Activated T-cell treated with anti-CD3 and anti-CD28 coated beads, Interleukin-2, amount 50 U/mL, for 1 hour (primary cell): Measurements from ENCODE around the gene KLHL35.

Experiments used
- DNase-seq: peaks from one replicate; pipeline ENCODE4 v3.0.0-alpha.2; 2020

KLHL35 gene

GRCh38 chr11:75432911-75433321, at the start of gene KLHL35:
KLHL35 (minus strand) TSS chr11:75433203; CDS start chr11:75430629, 2,574 bp downstream.
- no peak for DNase-seq

- DNase-seq, result no peak
Measured at GRCh38 chr11:75481922-75482606, 49.1 kb upstream of the KLHL35 start.

GRCh38 chr11:75481223-75481921, 48.4 kb upstream of the KLHL35 start:
- no peak for DNase-seq

- DNase-seq, result no peak
Measured at GRCh38 chr11:75480185-75481175, 47.5 kb upstream of the KLHL35 start.

- no peak for DNase-seq
Measured at GRCh38 chr11:75479597-75480145, 46.7 kb upstream of the KLHL35 start.

GRCh38 chr11:75478783-75479596, 46.0 kb upstream of the KLHL35 start:
- no peak for DNase-seq

GRCh38 chr11:75477614-75477935, 44.6 kb upstream of the KLHL35 start:
- DNase-seq, result no peak

- no peak for DNase-seq
Measured at GRCh38 chr11:75476739-75477613, 44.0 kb upstream of the KLHL35 start.

- no peak for DNase-seq
Measured at GRCh38 chr11:75475767-75476650, 43.0 kb upstream of the KLHL35 start.

- peak; percentile 58 for DNase-seq
Measured at GRCh38 chr11:75474878-75475766, 42.1 kb upstream of the KLHL35 start.

- no peak for DNase-seq
Measured at GRCh38 chr11:75474240-75474639, 41.2 kb upstream of the KLHL35 start.

GRCh38 chr11:75473684-75474083, 40.7 kb upstream of the KLHL35 start:
- no peak for DNase-seq

- DNase-seq, result no peak
Measured at GRCh38 chr11:75472081-75472732, 39.2 kb upstream of the KLHL35 start.

- no peak for DNase-seq
Measured at GRCh38 chr11:75471176-75471973, 38.4 kb upstream of the KLHL35 start.

GRCh38 chr11:75470476-75471080, 37.6 kb upstream of the KLHL35 start:
- no peak for DNase-seq

GRCh38 chr11:75469785-75470405, 36.9 kb upstream of the KLHL35 start:
- DNase-seq, result no peak
